AG08395 (cell line): ENCODE measurements around the gene PTDSS2.
A peak's percentile ranks its signal among the peaks of the same experiment; 100 is the strongest.
"Not testable (repeated sequence)": the region's sequence is repeated elsewhere in the genome, so short reads cannot be mapped to it uniquely, and the experiment has no call there.

ENCODE experiments used
- DNase-seq: peaks from one replicate; pipeline ENCODE4 v3.0.0; 2012; ENCODE audit warnings: mixed read lengths, low spot score

Gene PTDSS2

DNA sequence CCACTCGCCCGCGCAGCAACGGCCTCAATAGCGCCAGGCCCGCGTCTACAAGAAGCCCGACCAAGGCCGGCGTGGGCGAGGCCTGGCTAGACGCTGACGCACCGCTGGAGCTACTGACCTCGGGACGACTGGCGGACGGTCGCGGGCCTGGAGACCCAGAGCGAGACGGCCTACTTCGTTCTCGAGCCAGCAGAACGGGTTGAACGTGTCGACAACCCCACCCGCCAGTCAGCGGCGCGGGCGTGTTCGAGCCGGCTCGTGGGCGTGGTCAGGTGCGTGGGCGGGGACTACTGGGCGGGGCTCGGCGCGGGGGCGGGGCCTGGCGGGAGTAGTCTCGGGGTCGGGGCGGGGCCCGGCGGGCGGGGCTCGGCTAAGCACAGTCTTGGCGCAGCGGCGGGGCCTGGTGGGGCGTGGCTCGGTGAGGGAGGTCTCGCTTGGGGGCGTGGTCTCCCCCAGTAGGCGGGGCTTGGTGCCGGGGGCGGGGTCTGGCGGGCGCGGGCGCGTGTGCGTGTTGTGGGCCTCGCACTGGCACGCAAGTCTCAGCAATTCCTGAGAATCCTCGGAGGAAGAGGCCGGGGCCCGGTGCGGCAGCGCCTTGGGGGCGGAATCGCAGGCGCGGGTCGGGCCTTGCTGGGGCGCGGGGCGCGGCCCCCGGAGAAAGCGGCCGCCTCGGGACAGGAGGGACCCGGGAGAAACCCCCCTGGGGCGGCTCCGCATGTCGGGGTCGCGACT is 57.1 kb downstream of the PTDSS2 start, which contains the start of gene RNH1:
Gene RNH1 (minus strand): TSS at position 248 of the 732 bp plus-strand sequence. CDS start 5,080 bp downstream, outside the sequence.
- DNase-seq: peak; percentile 100

DNA sequence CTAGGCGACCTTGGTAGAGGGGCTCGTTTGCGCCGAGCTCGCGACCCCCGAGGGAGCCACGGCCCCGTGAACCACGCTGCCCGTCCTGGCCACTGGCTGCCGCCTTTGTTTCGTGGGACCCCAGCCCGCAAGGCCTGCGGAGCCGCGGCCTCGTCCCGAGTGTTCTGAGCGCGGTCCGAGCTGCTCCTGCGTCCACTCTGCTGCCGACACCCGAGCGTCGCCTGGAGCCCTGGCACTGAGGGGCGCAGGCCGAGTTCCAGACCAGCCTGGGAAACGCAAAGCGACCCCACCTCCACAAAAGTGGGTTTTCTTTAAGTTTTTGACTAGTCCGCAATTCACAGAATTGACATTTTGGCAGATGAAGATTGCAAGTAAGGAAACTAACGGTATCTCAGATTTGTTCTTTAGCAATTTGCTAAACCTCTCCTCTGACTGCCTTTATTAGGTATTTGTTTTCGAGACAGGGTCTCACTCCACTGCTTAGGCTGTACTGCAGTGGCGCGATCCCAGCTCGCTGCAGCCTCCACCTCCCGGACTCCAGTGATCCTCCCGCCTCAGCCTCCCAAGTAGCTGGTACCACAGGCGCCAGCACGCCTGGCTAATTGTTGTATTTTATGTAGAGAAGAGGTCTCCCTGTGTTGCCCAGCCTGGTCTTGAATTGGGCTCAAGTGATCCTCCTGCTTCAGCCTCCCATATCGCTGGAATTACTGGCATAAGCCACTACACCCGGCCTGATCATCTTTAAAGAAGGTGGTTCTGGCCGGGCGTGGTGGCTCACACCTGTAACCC is 57.8 kb downstream of the PTDSS2 start:
- DNase-seq: no peak

- DNase-seq: no peak
These were observed 58.9 kb downstream of the PTDSS2 start for GRCh38 chr11:508956-509355.

DNA sequence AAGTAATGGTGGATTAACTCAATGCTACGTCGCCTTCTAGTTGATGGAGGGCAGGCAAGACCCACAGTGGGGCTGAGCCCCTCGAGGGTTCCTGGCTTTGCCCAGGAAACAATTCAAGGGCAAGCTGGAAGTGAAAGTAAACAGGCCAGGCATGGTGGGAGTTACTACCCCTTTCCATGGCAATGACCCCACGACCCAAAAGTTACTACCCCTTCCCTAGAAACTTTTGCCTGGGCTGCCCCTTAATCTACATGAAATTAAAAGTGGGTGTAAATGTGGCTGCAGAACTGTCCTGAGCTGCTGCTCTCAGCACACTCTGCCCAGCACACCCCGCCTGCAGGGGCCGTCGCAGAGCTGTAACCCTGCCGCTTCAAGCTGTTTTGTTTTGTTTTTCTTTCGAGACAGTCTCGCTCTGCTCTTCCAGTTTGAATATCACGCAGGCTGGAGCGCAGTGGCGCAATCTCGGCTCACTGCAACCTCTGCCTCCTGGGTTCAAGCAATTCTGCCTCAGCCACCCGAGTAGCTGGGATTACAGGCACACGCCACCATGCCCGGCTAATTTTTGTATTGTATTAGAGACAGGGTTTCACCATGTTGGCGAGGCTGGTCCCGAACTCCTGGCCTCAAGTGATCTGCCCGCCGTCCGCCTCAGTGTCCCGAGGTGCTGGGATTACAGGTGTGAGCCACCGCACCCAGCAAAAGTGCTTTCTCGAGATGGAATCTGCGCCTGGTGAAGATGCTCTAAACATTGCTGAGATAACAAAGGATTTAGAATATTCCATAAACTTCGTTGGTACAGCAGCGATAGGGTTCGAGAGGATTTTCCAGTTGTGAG is 62.9 kb downstream of the PTDSS2 start:
- DNase-seq: no peak

DNA sequence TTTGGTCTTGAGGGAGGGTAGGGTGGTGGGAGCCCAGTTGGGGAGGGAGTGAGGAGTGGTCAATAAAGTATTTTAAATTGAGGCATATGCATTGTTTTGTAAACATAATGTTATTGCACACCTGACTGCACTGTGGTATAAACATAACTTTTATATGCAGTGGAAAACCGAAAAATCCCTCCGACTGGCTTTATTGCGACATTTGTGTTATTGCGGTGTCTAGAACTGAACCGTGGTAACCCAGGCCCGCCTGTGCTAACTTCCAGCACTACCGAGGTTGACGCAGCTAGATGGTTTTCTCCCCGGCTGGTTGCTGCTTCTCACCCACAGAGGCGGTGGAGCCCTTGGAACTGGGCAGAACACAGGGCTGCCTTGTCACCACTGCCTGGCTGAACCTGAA is 64.5 kb downstream of the PTDSS2 start:
- no peak for DNase-seq

- DNase-seq: no peak
These were observed 65.1 kb downstream of the PTDSS2 start for GRCh38 chr11:515131-515530.

DNA sequence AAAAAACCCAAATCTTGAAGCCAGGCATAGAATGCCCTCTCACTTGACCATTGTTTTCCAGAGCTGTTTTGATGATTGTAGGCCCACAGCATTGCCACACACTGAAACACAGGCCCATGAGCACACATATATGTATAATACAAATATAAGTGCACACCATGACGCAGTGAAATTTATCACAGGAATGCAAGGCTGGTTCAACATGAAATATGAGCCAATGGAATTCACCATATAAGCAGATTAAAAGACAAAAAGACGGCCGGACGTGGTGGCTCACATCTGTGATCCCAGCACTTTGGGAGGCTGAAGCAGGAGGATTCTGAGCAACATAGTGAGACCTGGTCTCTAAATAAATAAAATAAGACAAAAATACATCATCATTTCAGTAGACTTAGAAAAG is 66.3 kb downstream of the PTDSS2 start:
- DNase-seq: no peak

- not testable (repeated sequence) for DNase-seq
These were observed 67.0 kb downstream of the PTDSS2 start for GRCh38 chr11:516918-517685.

GRCh38 chr11:518463-519202 is 68.6 kb downstream of the PTDSS2 start:
- DNase-seq: peak; percentile 93

- DNase-seq: no peak
These were observed 70.5 kb downstream of the PTDSS2 start for GRCh38 chr11:520428-521176.

DNA sequence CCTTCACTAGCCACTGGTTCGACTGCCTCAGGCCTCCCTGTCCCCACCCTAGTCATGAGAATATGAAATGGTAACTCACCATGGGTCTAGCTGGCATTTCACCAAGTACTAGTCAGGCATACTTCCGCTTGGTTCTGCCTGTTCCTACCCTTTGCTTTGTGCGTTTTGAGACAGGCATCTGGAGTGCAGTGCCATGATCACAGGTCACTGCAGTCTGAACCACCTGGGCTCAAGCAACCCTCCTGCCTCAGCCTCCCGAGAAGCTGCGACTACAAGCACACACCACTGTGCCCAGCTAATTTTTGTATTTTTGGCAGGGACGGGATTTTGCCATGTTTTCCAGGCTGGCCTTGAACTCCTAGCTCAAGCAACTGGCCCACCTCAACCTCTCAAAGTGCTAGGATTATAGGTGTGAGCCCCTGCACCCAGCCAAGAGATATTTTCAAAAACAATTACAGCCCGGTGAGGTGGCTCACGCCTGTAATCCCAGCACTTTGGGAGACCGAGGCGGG is 71.2 kb downstream of the PTDSS2 start:
- DNase-seq: no peak

DNA sequence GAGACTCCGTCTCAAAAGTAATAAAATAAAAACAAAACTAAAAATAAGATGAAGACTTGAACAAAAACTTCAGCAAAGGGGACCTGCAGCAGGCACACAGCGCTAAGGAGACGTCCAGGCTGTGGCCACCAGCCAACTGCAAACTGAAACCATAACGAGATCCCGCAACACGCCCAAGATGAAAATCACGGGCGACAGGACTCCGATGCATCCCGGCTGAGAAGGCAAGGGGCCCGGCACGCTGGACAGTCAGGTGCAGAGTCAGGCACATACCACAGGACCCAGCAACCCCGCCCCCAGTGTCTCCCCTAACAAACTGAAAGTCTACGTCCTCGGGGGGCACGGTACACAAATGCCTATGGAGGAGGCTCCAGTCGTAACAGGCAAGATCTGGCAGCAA is 76.1 kb downstream of the PTDSS2 start:
- no peak for DNase-seq

DNA sequence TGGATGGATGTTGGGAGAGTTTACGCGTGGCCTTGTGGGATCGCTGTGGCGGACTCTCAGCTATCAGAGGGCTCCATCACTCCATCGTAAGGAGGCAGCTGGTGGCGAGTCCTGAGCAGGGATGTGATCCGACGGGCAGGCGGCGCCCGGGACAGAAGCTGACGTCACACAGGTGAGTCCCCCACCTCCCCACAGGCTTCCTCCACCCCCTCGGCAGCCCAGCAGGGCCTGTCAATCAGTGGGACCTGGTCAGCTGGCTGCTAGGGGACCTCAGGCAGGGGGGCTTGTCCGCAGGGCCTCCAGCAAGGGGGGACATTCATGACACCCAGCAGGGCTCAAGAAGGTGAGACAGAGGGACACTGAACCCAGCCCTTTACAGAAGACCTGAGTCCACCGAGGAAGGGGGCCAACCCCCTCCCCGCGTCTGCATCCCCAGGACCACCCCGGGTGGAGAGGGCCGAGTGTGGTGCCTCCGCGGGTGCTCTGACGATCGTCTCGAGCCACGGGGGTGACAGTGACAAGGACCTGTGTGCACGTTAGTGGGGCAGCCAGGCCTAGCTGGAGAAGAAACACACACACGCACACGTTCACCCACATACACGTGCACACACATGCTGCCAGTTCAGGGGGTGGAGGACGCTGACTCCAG is 78.2 kb downstream of the PTDSS2 start:
- DNase-seq: no peak

DNA sequence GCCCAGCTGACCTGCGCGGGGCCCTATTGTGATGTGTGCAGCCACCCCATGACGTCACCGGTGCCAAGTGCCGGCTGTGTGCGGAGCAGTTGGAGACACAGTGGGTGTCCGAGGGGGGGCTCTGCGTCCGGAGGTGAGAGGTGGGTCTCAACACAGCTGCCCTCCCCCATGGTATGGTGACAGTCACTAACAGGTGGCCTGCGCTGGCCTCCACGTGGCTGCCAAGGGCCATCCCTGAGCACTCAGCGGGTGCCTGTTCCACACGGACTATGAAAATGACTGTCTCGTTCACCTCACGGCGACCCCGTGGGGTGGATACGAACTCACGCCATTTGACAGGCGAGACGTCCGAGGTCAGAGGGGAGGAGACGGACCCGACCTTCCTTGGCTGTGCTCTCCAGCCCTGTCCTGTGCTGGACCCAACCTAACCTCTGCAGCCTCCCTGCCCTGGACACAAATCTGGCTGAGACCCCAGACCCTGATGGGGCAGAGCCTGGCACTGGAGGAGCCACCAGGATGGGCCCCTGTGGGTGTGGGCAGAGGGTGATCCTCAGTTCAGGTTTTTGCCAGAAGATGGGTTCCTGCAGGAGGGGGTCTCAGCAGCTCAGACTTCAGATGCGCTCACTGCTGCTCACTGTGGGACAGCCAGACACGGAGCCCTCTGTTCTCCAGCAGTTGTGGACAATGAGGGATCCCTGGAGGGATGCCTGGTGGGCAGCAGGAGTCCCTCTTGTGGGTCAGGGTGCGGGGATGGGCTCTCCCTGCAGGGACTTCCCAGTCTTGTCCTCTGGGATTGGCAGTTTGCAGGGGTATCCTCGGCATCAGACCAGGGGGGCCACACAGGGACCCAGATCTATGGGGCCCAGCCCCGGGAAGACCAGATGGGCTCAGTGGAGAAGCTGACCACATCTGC is 79.0 kb downstream of the PTDSS2 start:
- DNase-seq: no peak

- no peak for DNase-seq
These were observed 79.8 kb downstream of the PTDSS2 start for GRCh38 chr11:529728-530411.

DNA sequence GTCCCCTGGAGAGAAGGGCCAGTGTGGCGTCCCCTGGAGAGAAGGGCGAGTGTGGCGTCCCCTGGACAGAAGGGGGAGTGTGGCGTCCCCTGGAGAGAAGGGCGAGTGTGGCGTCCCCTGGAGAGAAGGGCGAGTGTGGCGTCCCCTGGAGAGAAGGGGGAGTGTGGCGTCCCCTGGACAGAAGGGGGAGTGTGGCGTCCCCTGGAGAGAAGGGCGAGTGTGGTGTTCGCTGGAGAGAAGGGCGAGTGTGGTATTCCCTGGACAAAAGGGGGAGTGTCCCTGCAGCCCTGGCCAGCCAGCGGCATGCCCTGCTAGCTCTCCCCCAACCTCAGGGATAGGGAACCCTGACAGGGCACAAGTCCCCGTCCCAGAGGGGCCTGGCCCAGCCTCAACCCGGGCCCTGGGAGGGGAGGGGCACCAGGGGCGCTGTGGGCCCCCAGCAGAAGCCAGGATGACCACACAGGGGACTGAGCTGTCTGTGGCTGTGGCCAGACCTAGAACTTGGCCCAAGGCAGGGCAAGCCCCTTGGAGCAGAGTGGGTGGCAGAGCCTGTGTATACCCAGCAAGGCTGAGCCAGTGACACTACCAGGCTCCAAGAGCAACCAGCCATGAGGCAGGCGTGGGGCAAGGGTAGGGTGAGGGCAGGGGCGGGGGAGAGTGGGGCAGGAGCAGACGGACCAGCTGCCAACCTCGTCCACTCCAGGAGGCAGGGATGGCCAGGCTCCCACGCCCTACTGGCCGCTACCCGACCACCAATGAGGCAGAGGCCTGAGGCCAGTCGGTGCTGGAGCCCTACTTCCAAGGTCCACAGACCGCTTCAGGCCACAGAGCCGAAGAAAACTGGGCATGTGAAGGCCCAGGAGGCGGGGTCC is 81.1 kb downstream of the PTDSS2 start:
- DNase-seq: no peak
